Measurements from ENCODE around the gene PPP2R3C.

PPP2R3C gene

DNA sequence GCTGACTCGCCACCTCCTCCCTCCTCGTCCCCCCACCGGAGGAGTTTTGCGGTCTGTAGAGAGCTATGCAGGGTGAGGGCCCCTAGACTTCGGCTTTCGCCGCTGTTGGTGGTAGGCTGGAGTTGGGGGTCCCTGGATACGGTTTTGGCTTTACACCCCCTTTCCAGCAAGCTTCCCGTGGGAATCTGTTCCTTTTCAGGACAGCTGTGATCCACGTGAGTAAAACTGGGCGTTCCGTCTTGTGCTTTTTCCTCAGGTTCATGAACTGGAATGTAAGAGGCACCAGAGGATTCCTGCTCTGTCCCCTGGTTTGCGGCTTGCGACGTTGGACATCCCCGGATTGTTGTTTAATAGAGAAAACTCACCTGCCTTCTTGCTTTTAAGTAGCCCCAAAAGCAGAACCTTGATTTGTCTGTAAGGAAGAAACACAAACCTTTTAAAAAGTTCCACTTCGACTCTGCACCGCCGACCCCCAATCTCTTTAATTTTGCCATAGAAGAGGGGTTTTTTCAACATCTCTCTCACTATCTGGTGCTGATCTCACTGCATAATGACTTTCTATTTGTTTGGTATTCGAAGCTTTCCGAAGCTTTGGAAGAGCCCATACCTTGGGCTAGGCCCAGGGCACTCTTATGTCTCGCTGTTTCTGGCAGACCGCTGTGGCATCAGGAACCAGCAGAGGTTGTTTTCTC is 1.1 kb upstream of the PPP2R3C start:
- TF ChIP-seq, protein P1, sequence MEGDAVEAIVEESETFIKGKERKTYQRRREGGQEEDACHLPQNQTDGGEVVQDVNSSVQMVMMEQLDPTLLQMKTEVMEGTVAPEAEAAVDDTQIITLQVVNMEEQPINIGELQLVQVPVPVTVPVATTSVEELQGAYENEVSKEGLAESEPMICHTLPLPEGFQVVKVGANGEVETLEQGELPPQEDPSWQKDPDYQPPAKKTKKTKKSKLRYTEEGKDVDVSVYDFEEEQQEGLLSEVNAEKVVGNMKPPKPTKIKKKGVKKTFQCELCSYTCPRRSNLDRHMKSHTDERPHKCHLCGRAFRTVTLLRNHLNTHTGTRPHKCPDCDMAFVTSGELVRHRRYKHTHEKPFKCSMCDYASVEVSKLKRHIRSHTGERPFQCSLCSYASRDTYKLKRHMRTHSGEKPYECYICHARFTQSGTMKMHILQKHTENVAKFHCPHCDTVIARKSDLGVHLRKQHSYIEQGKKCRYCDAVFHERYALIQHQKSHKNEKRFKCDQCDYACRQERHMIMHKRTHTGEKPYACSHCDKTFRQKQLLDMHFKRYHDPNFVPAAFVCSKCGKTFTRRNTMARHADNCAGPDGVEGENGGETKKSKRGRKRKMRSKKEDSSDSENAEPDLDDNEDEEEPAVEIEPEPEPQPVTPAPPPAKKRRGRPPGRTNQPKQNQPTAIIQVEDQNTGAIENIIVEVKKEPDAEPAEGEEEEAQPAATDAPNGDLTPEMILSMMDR (IDR thresholded peaks at IDR 0.05): no peak
- H3K36me3 Mint-ChIP-seq (ENCODE audit: low read depth): peaks cover 45% of the 10 kb centered on the region
- H3K4me1 Mint-ChIP-seq: peaks cover 37% of the 10 kb centered on the region
- no peak for DNase-seq
- H3K4me3 Mint-ChIP-seq: peak overlapping the region; percentile 95
- peak overlapping the region; percentile 100 for H3K27ac Mint-ChIP-seq
- no peaks in the 10 kb centered on the region for H3K9me3 Mint-ChIP-seq
- peaks cover 4% of the 10 kb centered on the region for H3K27me3 Mint-ChIP-seq (ENCODE audit: low read depth, poor library complexity)

DNA sequence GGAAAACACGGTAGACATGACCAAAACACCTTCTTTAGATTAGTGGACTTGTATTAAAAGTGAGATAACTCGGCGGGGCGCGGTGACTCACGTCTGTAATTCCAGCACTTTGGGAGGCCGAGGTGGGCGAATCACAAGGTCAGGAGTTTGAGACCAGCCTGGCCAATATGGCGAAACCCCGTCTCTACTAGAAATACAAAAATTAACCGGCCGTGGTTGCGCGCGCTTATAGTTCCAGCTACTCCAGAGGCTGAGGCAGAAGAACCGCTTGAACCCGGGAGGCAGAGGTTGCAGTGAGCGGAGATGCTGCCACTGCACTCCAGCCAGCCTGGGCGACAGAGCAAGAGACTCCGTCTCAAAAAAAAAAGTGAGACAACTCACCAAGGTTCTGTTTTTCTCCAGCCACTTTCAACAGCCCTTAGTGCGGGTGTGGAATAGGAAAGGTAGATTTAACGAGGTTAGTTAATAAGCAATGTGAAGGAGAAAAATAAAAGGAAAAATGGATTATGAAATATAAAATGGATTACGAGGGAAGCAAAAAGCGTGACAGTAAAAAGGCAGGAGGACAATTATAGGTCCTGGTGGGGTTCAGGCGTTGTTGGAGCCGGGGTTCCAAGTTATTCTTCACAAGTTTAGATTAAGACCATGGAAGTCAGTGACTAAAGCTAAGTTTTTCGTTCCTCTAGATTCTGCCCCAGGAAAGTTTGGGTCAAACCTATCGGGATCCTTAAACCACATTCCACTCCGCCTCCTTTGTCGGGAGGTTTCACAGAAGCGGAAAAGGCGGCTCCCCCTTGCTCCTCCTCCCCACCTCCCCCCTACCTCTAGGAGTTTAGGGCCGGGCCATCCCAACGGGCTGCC is 534 bp downstream of the PPP2R3C start:
- Mint-ChIP-seq H3K27me3 (ENCODE audit: low read depth, poor library complexity) (peaks cover 4% of the 10 kb centered on the region), H3K4me1 (peaks cover 37% of the 10 kb centered on the region), H3K36me3 (ENCODE audit: low read depth) (peaks cover 49% of the 10 kb centered on the region), H3K9me3 (no peaks in the 10 kb centered on the region), H3K4me3 (peak overlapping the region; percentile 95), H3K27ac (peak overlapping the region; percentile 100)
- TF ChIP-seq, protein P1 (IDR thresholded peaks at IDR 0.05): no peak
- no peak for DNase-seq

DNA sequence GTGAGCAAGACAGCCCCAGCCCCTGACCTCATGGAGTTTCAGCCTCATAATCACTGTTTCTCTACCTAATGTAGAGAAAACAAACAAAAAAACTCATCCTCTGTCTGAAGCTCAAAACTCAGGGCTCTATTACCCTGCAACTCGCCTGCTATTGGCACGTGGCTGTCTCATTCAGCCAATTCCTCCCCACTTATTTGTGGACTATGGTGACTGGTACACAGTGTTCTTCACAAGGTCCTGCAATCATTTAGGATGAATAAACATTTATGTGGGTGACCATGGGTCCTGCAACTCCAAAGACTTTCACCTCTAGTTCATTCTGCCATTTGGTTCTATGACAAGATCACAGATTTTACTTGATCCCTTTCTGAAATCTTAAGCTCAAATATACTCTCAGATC is 4.7 kb downstream of the PPP2R3C start:
- peaks cover 73% of the 10 kb centered on the region for H3K36me3 Mint-ChIP-seq (ENCODE audit: low read depth)
- no peak overlapping the region for H3K4me3 Mint-ChIP-seq
- TF ChIP-seq, protein P1 (IDR thresholded peaks at IDR 0.05): no peak
- no peak for DNase-seq
- H3K9me3 Mint-ChIP-seq: peaks cover 7% of the 10 kb centered on the region
- H3K27ac Mint-ChIP-seq: peak overlapping the region; percentile 19
- peaks cover 13% of the 10 kb centered on the region for H3K4me1 Mint-ChIP-seq
- peaks cover 7% of the 10 kb centered on the region for H3K27me3 Mint-ChIP-seq (ENCODE audit: low read depth, poor library complexity)

DNA sequence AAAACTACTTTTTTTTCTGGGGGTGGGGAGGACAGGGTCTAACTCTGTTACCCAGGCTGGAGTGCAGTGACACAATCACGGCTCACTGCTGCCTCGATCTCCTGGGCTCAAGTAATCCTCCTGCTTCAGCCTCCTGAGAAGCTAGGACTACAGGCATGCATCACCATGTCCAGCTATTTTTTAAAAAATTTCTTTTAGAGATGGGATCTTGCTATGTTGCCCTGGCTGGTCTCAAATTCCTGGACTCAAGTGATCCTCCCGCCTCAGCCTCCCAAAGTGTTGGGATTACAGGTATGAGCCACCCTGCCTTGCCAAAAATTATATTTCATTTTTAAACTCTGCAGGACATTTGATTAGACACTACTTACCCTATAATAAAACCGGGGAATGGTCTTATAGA is 5.5 kb downstream of the PPP2R3C start:
- TF ChIP-seq, protein P1 (IDR thresholded peaks at IDR 0.05): no peak
- Mint-ChIP-seq H3K36me3 (ENCODE audit: low read depth) (peaks cover 82% of the 10 kb centered on the region), H3K4me3 (no peak overlapping the region), H3K9me3 (peaks cover 16% of the 10 kb centered on the region), H3K27me3 (ENCODE audit: low read depth, poor library complexity) (peaks cover 7% of the 10 kb centered on the region), H3K4me1 (peaks cover 13% of the 10 kb centered on the region), H3K27ac (no peak overlapping the region)
- no peak for DNase-seq

DNA sequence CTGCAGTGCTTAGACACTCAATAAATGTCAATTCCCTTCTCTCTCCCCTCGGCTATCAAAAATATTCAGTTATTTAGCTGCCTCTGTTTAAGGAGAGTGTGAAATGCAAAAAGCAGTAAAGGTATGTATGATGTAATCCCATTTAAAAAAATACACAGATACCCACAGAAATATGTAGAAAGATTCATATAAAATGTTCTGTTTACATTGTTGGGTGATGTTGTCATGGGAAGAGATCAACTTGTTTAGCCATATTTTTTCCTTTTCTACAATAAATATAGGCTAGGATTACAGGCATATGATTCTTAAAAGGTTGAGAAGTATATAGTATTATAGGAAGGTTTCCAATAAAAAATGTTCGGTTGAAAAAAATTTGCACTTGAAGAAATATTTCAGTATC is 7.8 kb downstream of the PPP2R3C start:
- peaks cover 86% of the 10 kb centered on the region for H3K36me3 Mint-ChIP-seq (ENCODE audit: low read depth)
- no peak overlapping the region for H3K27ac Mint-ChIP-seq
- H3K27me3 Mint-ChIP-seq (ENCODE audit: low read depth, poor library complexity): peaks cover 3% of the 10 kb centered on the region
- no peak for DNase-seq
- no peak overlapping the region for H3K4me3 Mint-ChIP-seq
- no peaks in the 10 kb centered on the region for H3K4me1 Mint-ChIP-seq
- TF ChIP-seq, protein P1 (IDR thresholded peaks at IDR 0.05): no peak
- H3K9me3 Mint-ChIP-seq: peaks cover 18% of the 10 kb centered on the region
